ENCODE measurements around the gene XYLT1. TPM values are rescaled to one million over a fixed set of nuclear protein-coding genes. Genes with fewer than 3 reads are reported as not detected.

XYLT1 gene
- total and polyA plus RNA-seq, 2 of the 13 experiments (the other 11 are each of a cell fraction or from before 2014, with no cell fraction given) = not detected

- TF ChIP-seq THAP7 (CRISPR knock-in tag; IDR thresholded peaks at IDR 0.05) (no peak), REST (IDR thresholded peaks at IDR 0.05; ENCODE audit: borderline replicate concordance in 1 of 2, low read depth in 1 of 2, low read length in 2 of 2) (no peak), ZNF10 (CRISPR knock-in tag; IDR thresholded peaks at IDR 0.05; ENCODE audit: borderline replicate concordance, low read depth) (no peak), HMG20B (CRISPR knock-in tag; conservative IDR thresholded peaks at IDR 0.05) (no peak), PBX3 (CRISPR knock-in tag; IDR thresholded peaks at IDR 0.05; ENCODE audit: borderline replicate concordance) (no peak), NONO (IDR thresholded peaks at IDR 0.05) (no peak), NONO (CRISPR knock-in tag; conservative IDR thresholded peaks at IDR 0.05) (no peak), FOXP4 (CRISPR knock-in tag; IDR thresholded peaks at IDR 0.05) (no peak), ZNF747 (CRISPR knock-in tag; IDR thresholded peaks at IDR 0.05; ENCODE audit: borderline replicate concordance) (no peak), ZC3H4 (CRISPR knock-in tag; IDR thresholded peaks at IDR 0.05; ENCODE audit: borderline replicate concordance) (no peak), SP140L (CRISPR knock-in tag; IDR thresholded peaks at IDR 0.05; ENCODE audit: borderline replicate concordance) (no peak), RFXANK (CRISPR knock-in tag; IDR thresholded peaks at IDR 0.05) (no peak), CENPBD1 (CRISPR knock-in tag; IDR thresholded peaks at IDR 0.05; ENCODE audit: borderline replicate concordance, low read depth) (no peak)
These were observed 254.8 kb downstream of the XYLT1 start (continued) for GRCh38 chr16:17215936-17216335.

Measured in HepG2 (cell line).